ENCODE measurements around the gene RNF41. TPM values are rescaled to one million over a fixed set of nuclear protein-coding genes. Genes with fewer than 3 reads are reported as not detected.

RNF41 gene
- polyA plus RNA-seq, 1 of the 3 experiments (the other 2 are of a cell fraction), result 127 TPM

GRCh38 chr12:56198836-56199235 is 22.9 kb downstream of the RNF41 start:
- no peak for DNase-seq
- peaks cover 30% of the 10 kb centered on the region for H3F3A ChIP-seq (replicated peaks; ENCODE audit: insufficient read depth)
- no peak overlapping the region for H3K4me3 ChIP-seq (ENCODE audit: low read depth in 2 of 2, low read length in 1 of 2)
- H2AFZ ChIP-seq (ENCODE audit: low read depth), result no peak overlapping the region
- POLR2A ChIA-PET, result interaction anchor here (0.7 kb wide), 1 partner anchor 100 kb away, joined by 3 read pairs; no protein-coding TSS in a partner anchor
- H3K79me2 ChIP-seq (ENCODE audit: insufficient read depth), result no peaks in the 10 kb centered on the region
- no peaks in the 10 kb centered on the region for H3K9me3 ChIP-seq
- no peaks in the 10 kb centered on the region for H3K36me3 ChIP-seq (replicated peaks in 1 of 2; ENCODE audit: control insufficient read depth in 1 of 2, insufficient read depth in 2 of 2, low read length in 1 of 2)
- CTCF ChIA-PET, result interaction anchor here (1.2 to 6.6 kb wide), 2 partner anchors 10 to 145 kb away, joined by 3 to 37 read pairs; partner anchors contain the start of gene SMARCC2
- no peaks in the 10 kb centered on the region for H4K20me1 ChIP-seq (ENCODE audit: insufficient read depth)
- H3K27ac ChIP-seq (ENCODE audit: low read depth in 2 of 2, low read length in 1 of 2), result peak overlapping the region in 1 of 2 experiments; percentile 29; a peak in 2 of 4 replicates
- H3K9ac ChIP-seq, result no peak overlapping the region
- WGBS (ENCODE audit: low lambda C conversion rate), result 32% methylated on average over 1 of the region's 1 CpG
- H3K4me2 ChIP-seq, result no peak overlapping the region
- peaks cover 0 to 14% of the 10 kb centered on the region in 2 experiments; a peak in 1 of 4 replicates for H3K4me1 ChIP-seq (ENCODE audit: control insufficient read depth in 1 of 2, insufficient read depth in 2 of 2, low read depth in 1 of 2, low read length in 1 of 2)
- no peaks in the 10 kb centered on the region for H3K27me3 ChIP-seq (ENCODE audit: insufficient read depth)
- no peaks in the 10 kb centered on the region for H3K9me2 ChIP-seq
- no peak for TF ChIP-seq FOSL2 (IDR thresholded peaks at IDR 0.05; ENCODE audit: borderline replicate concordance, low read depth)
- TF ChIP-seq FOXM1 (IDR thresholded peaks at IDR 0.05; ENCODE audit: low read depth), result no peak
- no peak for TF ChIP-seq IRF3 (IDR thresholded peaks at IDR 0.05; ENCODE audit: low read depth, low read length)
- TF ChIP-seq ZBTB33 (IDR thresholded peaks at IDR 0.05; ENCODE audit: borderline replicate concordance, low read depth), result no peak
- no peak for TF ChIP-seq SMC3 (IDR thresholded peaks at IDR 0.05; ENCODE audit: low read depth, low read length)
- TF ChIP-seq MAX (IDR thresholded peaks at IDR 0.05; ENCODE audit: low read depth), result no peak
- TF ChIP-seq EZH2phosphoT487 (IDR thresholded peaks at IDR 0.05; ENCODE audit: borderline replicate concordance, low read depth), result no peak
- TF ChIP-seq CTCF (IDR thresholded peaks at IDR 0.05), result no peak
- no peak for TF ChIP-seq GATA2 (CRISPR knock-in tag; IDR thresholded peaks at IDR 0.05)
- no peak for TF ChIP-seq REST (IDR thresholded peaks at IDR 0.05; ENCODE audit: low read depth, low read length)
- TF ChIP-seq RAD21 (IDR thresholded peaks at IDR 0.05; ENCODE audit: low read length), result no peak
- peak; percentile 67 for TF ChIP-seq TCF12 (IDR thresholded peaks at IDR 0.05)
- no peak for TF ChIP-seq CHD2 (IDR thresholded peaks at IDR 0.05; ENCODE audit: low read length, partially characterized antibody)
- no peak for TF ChIP-seq YY1 (IDR thresholded peaks at IDR 0.05; ENCODE audit: low read depth)
- no peak for TF ChIP-seq MEF2A (IDR thresholded peaks at IDR 0.05; ENCODE audit: borderline replicate concordance, low read depth)
- no peak for TF ChIP-seq GABPA (IDR thresholded peaks at IDR 0.05; ENCODE audit: low read depth)
- no peak for TF ChIP-seq FOXJ3 (CRISPR knock-in tag; IDR thresholded peaks at IDR 0.05)
- TF ChIP-seq EP300 (IDR thresholded peaks at IDR 0.05; ENCODE audit: borderline replicate concordance in 1 of 2, low read depth in 1 of 2, low read length in 1 of 2), result peak in 1 of 2 experiments; percentile 43; a peak in 1 of 4 replicates
- no peak for TF ChIP-seq SIN3A (IDR thresholded peaks at IDR 0.05; ENCODE audit: borderline replicate concordance, low read depth, low read length)
- no peak for TF ChIP-seq TAF1 (IDR thresholded peaks at IDR 0.05; ENCODE audit: borderline replicate concordance, low read depth, low read length)
- no peak for TF ChIP-seq POLR2AphosphoS5 (IDR thresholded peaks at IDR 0.05; ENCODE audit: low read depth, low read length)
- TF ChIP-seq ELF1 (IDR thresholded peaks at IDR 0.05), result no peak
- TF ChIP-seq NRF1 (IDR thresholded peaks at IDR 0.05; ENCODE audit: low read depth, low read length), result no peak
- TF ChIP-seq MXI1 (IDR thresholded peaks at IDR 0.05; ENCODE audit: low read depth, low read length), result no peak
- TF ChIP-seq JUND (IDR thresholded peaks at IDR 0.05), result peak; percentile 20; the same call in 1 of the 2 replicates
- TF ChIP-seq USF2 (IDR thresholded peaks at IDR 0.05; ENCODE audit: borderline replicate concordance, low read depth, low read length), result no peak
